Muscle layer of colon (tissue), 2 donors: ENCODE results near the gene SYK.

Experiments used
- H3K27ac ChIP-seq: one replicate; pipeline ENCODE4 v1.7.0; 2013; ENCODE audit warnings: low read depth, mild to moderate bottlenecking, low read length, moderate library complexity
- H3K27me3 ChIP-seq, 2 donors: one replicate each; pipeline ENCODE4 v1.7.0; 2013; ENCODE audit warnings: low read length in 2 of 2, mild to moderate bottlenecking in 2 of 2; ENCODE audit not compliant: insufficient read depth in 2 of 2, control insufficient read depth in 1 of 2
- H3K36me3 ChIP-seq: one replicate; pipeline ENCODE4 v1.7.0; 2013; ENCODE audit warnings: mild to moderate bottlenecking, low read length; ENCODE audit not compliant: insufficient read depth
- H3K4me1 ChIP-seq: one replicate; pipeline ENCODE4 v1.7.0; 2013; ENCODE audit warnings: mild to moderate bottlenecking, low read length; ENCODE audit not compliant: insufficient read depth
- H3K4me3 ChIP-seq, 2 donors: one replicate each; pipeline ENCODE4 v1.7.0; 2013; ENCODE audit warnings: low read length in 2 of 2, low read depth in 1 of 2, mild to moderate bottlenecking in 1 of 2, moderate library complexity in 1 of 2
- H3K9ac ChIP-seq: one replicate; pipeline ENCODE4 v1.7.0; 2013; ENCODE audit warnings: low read length
- H3K9me3 ChIP-seq: one replicate; pipeline ENCODE4 v1.7.0; 2013; ENCODE audit warnings: mild to moderate bottlenecking, low read length
- donor health status: abdominal sarcoma.
- donor health status: Adenocarcinoma of cecum.

The SYK gene

GRCh38 chr9:90841615-90842014, 40.0 kb downstream of the SYK start:
- Histone ChIP-seq H3K36me3 (no peaks in the 10 kb centered on the region), H3K9me3 (no peaks in the 10 kb centered on the region), H3K27me3 (no peaks in the 10 kb centered on the region), H3K27ac (no peak overlapping the region), H3K4me3 (no peak overlapping the region), H3K9ac (no peak overlapping the region), H3K4me1 (no peaks in the 10 kb centered on the region)

DNA sequence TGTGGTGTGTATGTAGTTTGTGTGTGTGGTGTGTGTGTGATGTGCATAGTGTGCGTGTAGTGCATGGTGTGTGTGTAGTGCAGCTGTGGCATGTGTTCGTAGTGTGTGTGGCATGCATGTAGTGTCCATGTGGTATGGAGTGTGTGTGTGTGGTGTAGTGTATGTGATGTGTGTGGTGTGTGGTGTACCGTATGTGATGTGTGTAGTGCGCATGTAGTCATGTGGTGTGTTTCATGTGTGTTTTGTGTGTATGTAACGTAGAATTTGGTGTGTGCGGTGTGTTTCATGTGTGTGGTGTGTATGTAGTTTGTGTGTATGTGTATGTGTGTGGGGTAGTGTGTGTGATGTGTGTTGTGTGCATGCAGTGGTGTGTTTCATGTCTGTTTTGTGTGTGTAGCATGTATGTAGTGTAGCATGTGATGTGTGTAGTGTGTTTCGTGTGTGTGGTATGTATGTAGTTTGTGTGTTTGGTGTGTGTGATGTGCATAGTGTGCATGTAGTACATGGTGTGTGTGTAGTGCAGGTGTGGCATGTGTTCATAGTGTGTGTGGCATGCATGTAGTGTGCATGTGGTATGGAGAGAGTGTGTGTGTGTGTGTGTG, 40.7 kb downstream of the SYK start:
- no peak overlapping the region for H3K4me3 ChIP-seq
- no peak overlapping the region for H3K9ac ChIP-seq
- H3K4me1 ChIP-seq = no peaks in the 10 kb centered on the region
- H3K27ac ChIP-seq = no peak overlapping the region
- no peaks in the 10 kb centered on the region for H3K27me3 ChIP-seq
- H3K9me3 ChIP-seq = no peaks in the 10 kb centered on the region
- H3K36me3 ChIP-seq = no peaks in the 10 kb centered on the region

GRCh38 chr9:90842996-90843395, 41.4 kb downstream of the SYK start:
- no peaks in the 10 kb centered on the region for H3K36me3 ChIP-seq
- no peak overlapping the region for H3K4me3 ChIP-seq
- H3K27ac ChIP-seq = no peak overlapping the region

GRCh38 chr9:90843525-90843924, 41.9 kb downstream of the SYK start:
- Histone ChIP-seq H3K36me3 (no peaks in the 10 kb centered on the region), H3K4me1 (no peaks in the 10 kb centered on the region), H3K9ac (no peak overlapping the region), H3K27ac (no peak overlapping the region), H3K4me3 (no peak overlapping the region), H3K9me3 (no peaks in the 10 kb centered on the region), H3K27me3 (no peaks in the 10 kb centered on the region)

More at GRCh38 chr9:90842996-90843395, 41.4 kb downstream of the SYK start:
- no peaks in the 10 kb centered on the region for H3K27me3 ChIP-seq
- no peaks in the 10 kb centered on the region for H3K4me1 ChIP-seq
- H3K9me3 ChIP-seq = no peaks in the 10 kb centered on the region
- H3K9ac ChIP-seq = no peak overlapping the region

DNA sequence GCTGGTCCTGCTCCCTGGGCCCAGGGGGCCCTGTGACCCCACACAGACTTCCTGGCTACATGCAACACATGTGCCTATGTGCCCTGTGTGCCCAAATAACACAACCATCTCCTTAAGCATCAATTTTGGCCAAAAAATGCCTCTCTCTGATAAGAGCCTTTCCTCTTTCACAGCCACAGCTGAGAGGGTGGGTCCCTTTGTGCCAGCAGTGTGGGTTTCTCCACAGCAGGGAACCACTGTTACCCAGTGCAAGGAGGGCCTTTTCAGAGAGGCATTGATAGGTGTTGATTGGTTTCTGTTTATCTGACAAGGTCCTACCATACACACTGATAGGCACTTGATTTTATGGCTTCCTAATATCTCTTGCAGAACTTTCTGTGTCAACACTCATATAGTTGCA, 42.7 kb downstream of the SYK start:
- Histone ChIP-seq H3K27ac (no peak overlapping the region), H3K4me3 (no peak overlapping the region), H3K9ac (no peak overlapping the region), H3K4me1 (no peaks in the 10 kb centered on the region), H3K27me3 (no peaks in the 10 kb centered on the region), H3K36me3 (no peaks in the 10 kb centered on the region), H3K9me3 (no peaks in the 10 kb centered on the region)

DNA sequence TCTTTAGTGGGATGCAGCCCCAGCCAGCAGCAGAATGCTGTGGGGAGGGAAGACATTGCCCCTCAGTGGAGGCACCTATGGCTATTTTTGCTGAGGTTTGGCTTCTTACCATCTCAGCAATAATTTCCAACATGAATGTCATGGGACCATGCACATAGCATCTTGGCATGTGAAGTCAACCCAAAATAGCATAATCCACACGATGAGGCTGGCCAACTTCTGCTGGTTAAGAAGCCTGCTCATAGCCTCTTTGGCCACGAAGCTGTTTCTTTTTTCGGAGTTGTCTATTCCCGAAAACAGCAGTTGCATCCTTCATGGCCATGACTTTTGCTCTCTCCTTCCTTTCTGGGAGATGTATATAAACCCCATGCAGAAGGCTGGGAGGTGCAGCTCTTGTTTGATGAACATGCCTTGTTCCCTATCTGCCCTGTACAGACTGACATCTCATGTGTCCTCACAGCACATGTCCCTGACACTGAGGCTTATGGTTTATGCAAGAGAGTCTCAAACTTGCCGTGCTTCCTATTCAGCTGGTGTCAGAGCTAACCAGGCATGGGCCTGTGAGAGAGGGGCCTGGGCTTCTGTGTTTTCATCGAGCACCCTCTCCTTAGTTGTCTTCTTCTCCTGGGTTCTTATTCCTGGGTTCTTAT, 45.3 kb downstream of the SYK start:
- no peaks in the 10 kb centered on the region for H3K27me3 ChIP-seq
- no peaks in the 10 kb centered on the region for H3K4me1 ChIP-seq
- no peak overlapping the region for H3K4me3 ChIP-seq
- no peak overlapping the region for H3K27ac ChIP-seq
- no peaks in the 10 kb centered on the region for H3K36me3 ChIP-seq
- H3K9me3 ChIP-seq = no peaks in the 10 kb centered on the region
- H3K9ac ChIP-seq = no peak overlapping the region

GRCh38 chr9:90847971-90848370, 46.4 kb downstream of the SYK start:
- Histone ChIP-seq H3K9me3 (no peaks in the 10 kb centered on the region), H3K27ac (no peak overlapping the region), H3K4me3 (no peak overlapping the region), H3K9ac (no peak overlapping the region), H3K27me3 (no peaks in the 10 kb centered on the region), H3K4me1 (no peaks in the 10 kb centered on the region), H3K36me3 (no peaks in the 10 kb centered on the region)

DNA sequence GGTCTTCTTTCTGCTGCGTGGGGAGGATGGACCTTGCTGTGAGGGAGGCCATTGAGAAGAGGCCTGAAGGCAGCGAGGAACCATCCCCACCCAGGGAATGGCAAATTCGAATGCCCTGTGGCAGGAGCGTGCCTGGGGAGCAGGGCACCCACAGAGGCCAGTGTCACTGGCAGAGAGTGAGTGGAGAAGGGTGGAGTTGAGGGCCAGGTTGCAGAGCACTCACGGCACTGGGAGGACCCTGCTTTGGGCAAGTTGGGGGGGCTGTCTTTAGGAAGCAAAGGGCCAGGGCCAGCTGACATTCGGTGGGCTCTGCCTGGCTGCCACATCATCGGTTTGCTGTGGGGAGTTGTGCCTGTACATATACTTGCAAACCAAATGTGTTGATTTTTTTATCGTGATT, 47.2 kb downstream of the SYK start:
- Histone ChIP-seq H3K27me3 (no peaks in the 10 kb centered on the region), H3K9ac (no peak overlapping the region), H3K36me3 (no peaks in the 10 kb centered on the region), H3K4me3 (no peak overlapping the region), H3K4me1 (no peaks in the 10 kb centered on the region), H3K9me3 (no peaks in the 10 kb centered on the region), H3K27ac (no peak overlapping the region)

DNA sequence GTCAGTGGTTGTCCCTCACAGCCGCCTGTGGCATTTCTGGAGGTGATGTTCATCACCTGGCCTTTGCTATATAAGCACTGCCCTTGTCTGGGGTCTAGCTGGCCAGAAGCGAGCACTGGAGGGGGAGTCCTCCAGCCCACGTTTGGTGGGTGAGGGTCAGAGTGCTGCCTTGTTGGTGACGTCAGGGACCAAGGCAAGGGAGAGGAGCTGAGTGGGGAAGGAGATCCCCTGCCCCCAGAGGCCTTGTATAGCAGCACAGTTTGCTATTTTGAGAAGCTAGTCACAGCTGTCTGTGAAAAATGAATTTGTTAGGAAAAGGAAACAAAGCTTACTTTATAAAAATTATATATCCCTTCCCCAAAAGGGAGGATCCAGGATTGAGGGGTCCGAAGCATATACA, 49.8 kb downstream of the SYK start:
- Histone ChIP-seq H3K4me3 (no peak overlapping the region), H3K36me3 (no peaks in the 10 kb centered on the region), H3K4me1 (no peaks in the 10 kb centered on the region), H3K9ac (no peak overlapping the region), H3K27ac (no peak overlapping the region), H3K9me3 (no peaks in the 10 kb centered on the region), H3K27me3 (no peaks in the 10 kb centered on the region)

DNA sequence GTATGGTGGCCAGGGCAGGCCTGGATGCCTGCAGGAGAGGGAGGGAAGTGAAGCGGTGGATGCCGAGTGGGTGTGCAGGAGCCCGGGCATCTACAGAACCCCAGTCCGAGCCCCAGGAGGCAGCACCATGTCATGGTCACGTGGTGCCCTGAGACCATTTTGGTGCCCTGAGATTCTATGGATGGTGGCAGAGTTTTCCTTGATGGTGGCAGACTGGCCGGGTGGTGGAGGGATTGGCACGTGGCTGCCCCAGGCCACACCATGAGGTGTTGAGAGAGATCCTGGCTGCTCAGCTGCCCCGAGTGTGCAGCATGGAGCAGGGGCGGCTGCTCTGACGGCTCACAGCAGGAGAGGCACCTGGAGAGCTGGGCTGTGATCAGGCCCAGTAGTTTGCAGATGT, 52.3 kb downstream of the SYK start:
- Histone ChIP-seq H3K27ac (no peak overlapping the region), H3K36me3 (no peaks in the 10 kb centered on the region), H3K4me3 (no peak overlapping the region), H3K9ac (no peak overlapping the region), H3K27me3 (no peaks in the 10 kb centered on the region), H3K4me1 (no peaks in the 10 kb centered on the region), H3K9me3 (no peaks in the 10 kb centered on the region)

DNA sequence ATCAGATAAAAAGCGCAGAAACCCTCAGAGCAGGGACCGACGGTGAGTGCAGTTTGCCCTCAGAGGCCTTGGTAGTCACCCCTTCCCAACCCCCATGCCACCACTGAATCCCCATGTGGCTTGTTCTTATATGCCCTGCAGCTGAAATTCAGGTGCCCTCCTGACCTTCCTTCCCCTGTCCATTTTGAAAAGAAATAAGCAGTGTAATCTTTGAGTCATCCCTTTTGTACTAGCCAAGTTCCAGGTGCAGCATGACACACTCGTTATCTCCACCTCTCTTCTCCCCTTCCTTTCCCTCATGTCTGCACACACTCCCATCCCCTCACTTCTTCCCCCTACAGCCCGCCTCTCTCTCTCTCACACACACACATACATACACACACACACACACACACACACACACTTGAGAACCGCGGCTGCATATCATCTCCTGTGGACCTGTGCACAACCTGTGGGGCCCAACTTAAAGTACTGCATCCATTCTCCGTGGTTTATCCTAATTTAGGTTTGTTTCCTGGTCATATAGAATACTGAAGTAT, 53.1 kb downstream of the SYK start:
- Histone ChIP-seq H3K27me3 (no peaks in the 10 kb centered on the region), H3K9me3 (no peaks in the 10 kb centered on the region), H3K4me3 (no peak overlapping the region), H3K4me1 (no peaks in the 10 kb centered on the region), H3K9ac (no peak overlapping the region), H3K36me3 (no peaks in the 10 kb centered on the region), H3K27ac (no peak overlapping the region)
